ENCODE data around the gene NAA80. TPM values are rescaled to one million over a fixed set of nuclear protein-coding genes. Genes with fewer than 3 reads are reported as not detected.

NAA80 gene
- total RNA-seq, 1 donor from 2014 or later, result 10.7 TPM

- TF ChIP-seq CTCF (conservative IDR thresholded peaks at IDR 0.05), result no peak
- Mint-ChIP-seq H3K4me3 (peak overlapping the region; percentile 96), H3K4me1 (peaks cover 30% of the 10 kb centered on the region), H3K36me3 (ENCODE audit: low read depth) (no peaks in the 10 kb centered on the region), H3K27ac (ENCODE audit: unreplicated experiment) (peak overlapping the region; percentile 5), H3K27me3 (ENCODE audit: low read depth) (peaks cover 44% of the 10 kb centered on the region), H3K9me3 (no peaks in the 10 kb centered on the region)
- DNase-seq (ENCODE audit: low read depth, low spot score), result no peak
Measured at GRCh38 chr3:50339485-50340146, 40.4 kb upstream of the NAA80 start.

- Mint-ChIP-seq H3K27me3 (ENCODE audit: low read depth) (peaks cover 43% of the 10 kb centered on the region), H3K9me3 (no peaks in the 10 kb centered on the region), H3K36me3 (ENCODE audit: low read depth) (no peaks in the 10 kb centered on the region), H3K27ac (ENCODE audit: unreplicated experiment) (no peak overlapping the region), H3K4me3 (peak overlapping the region; percentile 96), H3K4me1 (peaks cover 35% of the 10 kb centered on the region)
- TF ChIP-seq CTCF (conservative IDR thresholded peaks at IDR 0.05), result no peak
- no peak for DNase-seq (ENCODE audit: low read depth, low spot score)
Measured at GRCh38 chr3:50338965-50339364, 39.8 kb upstream of the NAA80 start.

GRCh38 chr3:50337175-50337861 is 38.1 kb upstream of the NAA80 start:
- TF ChIP-seq CTCF (conservative IDR thresholded peaks at IDR 0.05), result no peak
- DNase-seq (ENCODE audit: low read depth, low spot score), result peak; percentile 97
- Mint-ChIP-seq H3K27me3 (ENCODE audit: low read depth) (peaks cover 38% of the 10 kb centered on the region), H3K9me3 (no peaks in the 10 kb centered on the region), H3K4me1 (peaks cover 40% of the 10 kb centered on the region), H3K27ac (ENCODE audit: unreplicated experiment) (peak overlapping the region; percentile 99), H3K4me3 (peak overlapping the region; percentile 96), H3K36me3 (ENCODE audit: low read depth) (no peaks in the 10 kb centered on the region)

GRCh38 chr3:50336452-50337174 is 37.4 kb upstream of the NAA80 start:
- Mint-ChIP-seq H3K4me1 (peaks cover 40% of the 10 kb centered on the region), H3K27me3 (ENCODE audit: low read depth) (peaks cover 31% of the 10 kb centered on the region), H3K4me3 (peak overlapping the region; percentile 96), H3K9me3 (no peaks in the 10 kb centered on the region), H3K27ac (ENCODE audit: unreplicated experiment) (peak overlapping the region; percentile 99), H3K36me3 (ENCODE audit: low read depth) (no peaks in the 10 kb centered on the region)
- TF ChIP-seq CTCF (conservative IDR thresholded peaks at IDR 0.05), result no peak
- no peak for DNase-seq (ENCODE audit: low read depth, low spot score)

GRCh38 chr3:50334339-50335075 is 35.3 kb upstream of the NAA80 start:
- TF ChIP-seq CTCF (conservative IDR thresholded peaks at IDR 0.05), result no peak
- H3K9me3 Mint-ChIP-seq, result no peaks in the 10 kb centered on the region
- peak overlapping the region; percentile 57 for H3K27ac Mint-ChIP-seq (ENCODE audit: unreplicated experiment)
- peaks cover 38% of the 10 kb centered on the region for H3K4me1 Mint-ChIP-seq
- H3K4me3 Mint-ChIP-seq, result peak overlapping the region; percentile 70
- no peaks in the 10 kb centered on the region for H3K36me3 Mint-ChIP-seq (ENCODE audit: low read depth)
- peaks cover 13% of the 10 kb centered on the region for H3K27me3 Mint-ChIP-seq (ENCODE audit: low read depth)
- DNase-seq (ENCODE audit: low read depth, low spot score), result no peak

All from neural crest cell (in vitro differentiated cells).